Thyroid gland (tissue), 4 donors: ENCODE measurements around the gene SOCS7. TPM values are rescaled to one million over a fixed set of nuclear protein-coding genes. Genes with fewer than 3 reads are reported as not detected.

Experiments used
- DNase-seq, 2 donors: peaks; one replicate each; pipeline ENCODE4 v3.0.0-alpha.2; 2019
- H3K27ac ChIP-seq, 3 donors: fragments of 200-600 bp; sonication (generic); 1 replicate in 2 of 3; 2 replicates in 1 of 3; pipeline ENCODE4 v1.5.1; 2016 to 2019; ENCODE audit warnings: mild to moderate bottlenecking in 1 of 3, moderate library complexity in 1 of 3
- H3K27me3 ChIP-seq: fragments of 200-600 bp; sonication (generic); one replicate; pipeline ENCODE4 v1.5.1; 2019
- H3K36me3 ChIP-seq, 2 donors: fragments of 200-600 bp; sonication (generic); one replicate each; pipeline ENCODE4 v1.5.1; 2016 to 2019
- H3K4me1 ChIP-seq, 2 donors: fragments of 200-600 bp; sonication (generic); one replicate each; pipeline ENCODE4 v1.5.1; 2017 to 2019
- H3K4me3 ChIP-seq, 3 donors: fragments of 200-600 bp; sonication (generic); replicated peaks in 1 of 3; 1 replicate in 2 of 3; 2 replicates in 1 of 3; pipeline ENCODE4 v1.5.1; 2016; ENCODE audit warnings: mild to moderate bottlenecking in 1 of 3
- H3K9me3 ChIP-seq: fragments of 200-600 bp; sonication (generic); one replicate; pipeline ENCODE4 v1.5.1; 2017
- CTCF ChIP-seq, 6 experiments: fragments of 200-600 bp in 3 of 6; fragments of 450-650 bp in 3 of 6; sonication (generic) in 3 of 6; IDR thresholded peaks; one replicate each; pipeline ENCODE4 v1.5.1; 2016 to 2019; ENCODE audit warnings: antibody characterized with exemption in 6 of 6, mild to moderate bottlenecking in 2 of 6, inconsistent platforms in 1 of 6, moderate library complexity in 1 of 6
- POLR2A ChIP-seq, 2 donors: fragments of 450-650 bp; IDR thresholded peaks; one replicate each; pipeline ENCODE4 v1.6.1; 2017; ENCODE audit warnings: antibody characterized with exemption in 2 of 2, mild to moderate bottlenecking in 2 of 2, moderate library complexity in 1 of 2
- WGBS, 2 donors: methylation state at CpG; one replicate each; pipeline ENCODE4 v1.1.5; 2017; 5-methylcytosine and 5-hydroxymethylcytosine counted together
- intact Hi-C: fragments of 100-400 bp; cut with DNase I; formaldehyde crosslinking; loops from one replicate; pipeline ENCODE4 v1.15.1; 2023
- total RNA-seq, 4 donors: library from RNA; depleted of rRNA; stranded (reverse); fragments of >200 nt; gene quantifications; one replicate each; pipeline ENCODE4 v1.2.3, GENCODE V29; 2016

Gene SOCS7
- total RNA-seq, 4 donors from 2014 or later = 17.1 to 22.3 (median 20.1) TPM

- Histone ChIP-seq H3K4me1 (peaks cover 0 to 18% of the 10 kb centered on the region in 2 donors), H3K27ac (peak overlapping the region in 1 of 3 donors; percentile 1), H3K36me3 (no peaks in the 10 kb centered on the region), H3K27me3 (no peaks in the 10 kb centered on the region), H3K9me3 (no peaks in the 10 kb centered on the region), H3K4me3 (no peak overlapping the region)
- 37 to 100% methylated on average over 1 to 2 of the region's 2 CpGs for WGBS, 2 donors
- TF ChIP-seq POLR2A (IDR thresholded peaks at IDR 0.05) = no peak
- no peak for TF ChIP-seq CTCF (IDR thresholded peaks at IDR 0.05)
- DNase-seq = no peak
- intact Hi-C loops = no loop called here
Observed at GRCh38 chr17:38447502-38448085, 96.0 kb downstream of the SOCS7 start.

DNA sequence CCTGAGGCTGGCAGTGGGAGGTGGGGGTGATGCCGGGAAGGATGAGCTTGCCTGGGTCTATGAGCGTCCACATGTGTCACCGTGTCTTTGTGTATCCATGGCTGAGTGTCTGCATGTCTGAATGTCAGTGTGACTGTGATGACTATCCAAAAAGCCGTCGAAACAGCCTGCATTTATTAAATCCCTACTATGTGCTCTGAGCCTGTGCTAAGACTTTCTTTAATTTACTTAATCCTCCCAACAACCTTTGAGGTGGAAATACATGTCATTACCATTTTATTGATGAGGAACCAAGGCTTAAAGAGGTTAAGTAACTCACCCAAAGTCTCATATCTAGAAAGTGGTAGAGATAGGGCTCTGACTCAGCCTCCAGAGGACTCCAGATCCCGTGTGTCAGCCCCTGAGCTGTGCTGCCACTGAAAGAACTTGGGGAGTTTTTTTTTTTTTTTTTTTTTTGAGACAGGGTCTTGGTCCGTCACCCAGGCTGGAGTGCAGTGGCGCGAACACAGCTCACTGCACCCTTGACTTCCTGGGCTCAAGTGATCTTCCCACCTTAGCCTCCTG lies 96.6 kb downstream of the SOCS7 start:
- no peak overlapping the region for H3K4me3 ChIP-seq
- intact Hi-C loops = no loop called here
- H3K27me3 ChIP-seq = no peaks in the 10 kb centered on the region
- H3K27ac ChIP-seq = no peak overlapping the region
- H3K36me3 ChIP-seq = no peaks in the 10 kb centered on the region
- no peak for DNase-seq
- H3K9me3 ChIP-seq = no peaks in the 10 kb centered on the region
- H3K4me1 ChIP-seq = peaks cover 0 to 22% of the 10 kb centered on the region in 2 donors
- TF ChIP-seq CTCF (IDR thresholded peaks at IDR 0.05) = no peak
- TF ChIP-seq POLR2A (IDR thresholded peaks at IDR 0.05) = no peak
- 81 to 82% methylated on average over 9 of the region's 9 CpGs for WGBS, 2 donors

DNA sequence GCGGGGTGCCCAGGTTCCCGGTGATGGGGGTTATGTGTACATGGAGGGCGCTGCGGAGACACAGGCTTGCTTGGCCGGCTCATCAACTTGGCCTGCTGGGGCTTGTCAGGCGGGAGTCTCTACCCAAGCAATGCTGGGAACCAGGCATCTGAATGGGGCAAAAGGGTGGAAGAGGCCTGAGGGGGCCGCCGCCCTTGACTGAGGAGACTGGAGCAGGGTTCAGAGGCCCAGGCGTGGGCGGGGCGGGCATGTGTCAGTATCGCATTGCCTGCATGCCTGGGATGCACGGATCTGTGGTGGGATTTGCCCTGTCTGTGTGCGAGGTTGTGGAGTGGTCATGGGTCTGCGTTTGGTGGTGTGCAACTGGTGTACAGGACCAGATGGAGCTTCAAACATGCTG lies 97.7 kb downstream of the SOCS7 start:
- Histone ChIP-seq H3K4me3 (no peak overlapping the region), H3K4me1 (peaks cover 0 to 26% of the 10 kb centered on the region in 2 donors), H3K36me3 (no peaks in the 10 kb centered on the region), H3K27ac (no peak overlapping the region), H3K9me3 (no peaks in the 10 kb centered on the region), H3K27me3 (no peaks in the 10 kb centered on the region)
- TF ChIP-seq CTCF (IDR thresholded peaks at IDR 0.05) (no peak), POLR2A (IDR thresholded peaks at IDR 0.05) (no peak)
- 69 to 87% methylated on average over 12 to 14 of the region's 15 CpGs for WGBS, 2 donors
- intact Hi-C loops = no loop called here
- DNase-seq = no peak

DNA sequence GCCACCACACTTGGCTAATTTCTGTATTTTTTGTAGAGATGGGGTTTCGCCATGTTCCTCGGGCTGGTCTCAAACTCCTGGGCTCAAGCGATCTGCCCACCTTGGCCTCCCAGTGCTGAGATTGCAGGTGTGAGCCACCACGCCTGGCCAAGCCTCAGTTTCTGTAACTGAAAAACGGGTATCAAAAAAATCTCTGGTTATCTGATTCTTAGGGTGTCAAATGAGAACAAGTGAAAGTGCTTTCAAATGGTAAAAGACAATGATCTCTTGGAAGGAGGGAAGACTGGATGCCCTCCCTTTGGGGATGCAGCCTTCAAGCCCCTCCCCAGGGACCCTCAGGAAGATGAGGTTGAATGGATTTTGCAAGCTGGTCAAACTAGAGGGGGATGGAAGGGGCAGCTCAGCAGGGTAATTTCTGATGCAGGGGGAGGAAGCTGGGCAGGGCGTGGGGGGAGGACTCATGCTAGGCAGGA lies 98.9 kb downstream of the SOCS7 start:
- Histone ChIP-seq H3K9me3 (no peaks in the 10 kb centered on the region), H3K27ac (peak overlapping the region in 1 of 3 donors; percentile 61), H3K4me3 (no peak overlapping the region), H3K4me1 (peaks cover 0 to 35% of the 10 kb centered on the region in 2 donors), H3K36me3 (no peaks in the 10 kb centered on the region), H3K27me3 (no peaks in the 10 kb centered on the region)
- intact Hi-C loops = no loop called here
- 75 to 86% methylated on average over 6 of the region's 6 CpGs for WGBS, 2 donors
- DNase-seq = no peak
- TF ChIP-seq POLR2A (IDR thresholded peaks at IDR 0.05) (no peak), CTCF (IDR thresholded peaks at IDR 0.05) (no peak)
